ENCODE results near the gene TCF12. TPM values are rescaled to one million over a fixed set of nuclear protein-coding genes. Genes with fewer than 3 reads are reported as not detected.
A peak's percentile ranks its signal among the peaks of the same experiment; 100 is the strongest.

TCF12 gene
- total RNA-seq: 78.6 and 89.1 TPM in 2 replicates

- peak within 1 kb of the TSS; percentile 84 for H3K27ac Mint-ChIP-seq
- peak within 1 kb of the TSS; percentile 95 for H3K4me3 Mint-ChIP-seq
- intact Hi-C loops (cut with micrococcal nuclease): loop anchor here (1.0 to 5.0 kb wide), 6 partner anchors 31 to 388 kb away; no protein-coding TSS in a partner anchor
- DNase-seq: peak; percentile 97
- H3K27me3 Mint-ChIP-seq: no peaks in the 10 kb centered on the region
- peaks cover 23% of the 10 kb centered on the region for H3K36me3 Mint-ChIP-seq (ENCODE audit: low read depth)
- H3K4me1 Mint-ChIP-seq: peaks cover 26% of the 10 kb centered on the region
- peaks cover 4% of the 10 kb centered on the region for H3K9me3 Mint-ChIP-seq
Measured at GRCh38 chr15:56918046-56918938, at the start of gene TCF12. Gene TCF12, plus strand, starts transcription at chr15:56918644. Its CDS starts 1,270 bp downstream, at chr15:56919914.

DNA sequence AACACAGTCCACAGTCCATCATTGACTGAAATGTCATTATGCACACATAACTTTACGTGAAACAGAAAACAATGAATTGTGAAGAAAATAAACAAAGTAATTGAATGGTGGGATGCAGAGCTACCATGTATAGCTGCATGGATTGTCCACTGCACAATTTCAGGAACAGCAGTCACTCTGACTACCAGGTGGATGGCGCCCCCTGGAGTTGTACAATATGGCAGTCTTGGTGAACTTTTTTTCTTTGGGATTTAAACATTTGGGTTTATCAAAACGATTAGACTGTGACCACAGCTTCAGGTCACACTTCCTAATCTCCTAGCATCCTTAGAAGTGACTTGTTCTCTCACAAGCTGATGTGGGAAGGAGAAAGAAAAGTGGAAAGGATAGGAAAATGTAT is 48.9 kb upstream of the TCF12 start:
- Mint-ChIP-seq H3K9me3 (no peaks in the 10 kb centered on the region), H3K4me3 (no peak overlapping the region), H3K4me1 (no peaks in the 10 kb centered on the region), H3K27me3 (no peaks in the 10 kb centered on the region), H3K27ac (no peak overlapping the region), H3K36me3 (ENCODE audit: low read depth) (no peaks in the 10 kb centered on the region)
- intact Hi-C loops (cut with micrococcal nuclease): loop anchor here (1.0 kb wide), 2 partner anchors 374 to 378 kb away; no protein-coding TSS in a partner anchor
- DNase-seq: peak; percentile 82

DNA sequence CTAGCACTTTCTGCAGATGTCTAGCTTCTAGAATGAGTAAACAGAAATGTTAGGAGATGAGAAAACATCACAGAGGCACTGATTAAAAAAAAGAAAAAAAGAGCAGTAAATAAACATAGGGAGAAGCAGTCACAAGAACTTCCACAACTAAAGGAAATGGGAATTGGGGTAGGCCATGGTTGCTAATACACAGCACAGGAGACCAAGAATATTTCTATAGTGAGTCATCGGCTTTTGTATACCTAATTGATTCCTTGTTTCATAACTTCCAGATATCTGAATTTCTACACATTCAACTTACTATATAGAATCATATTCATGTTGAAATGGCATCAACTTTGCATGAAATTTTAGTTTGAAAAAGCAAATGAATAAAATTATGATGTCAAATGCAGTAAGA is 47.3 kb upstream of the TCF12 start:
- no peaks in the 10 kb centered on the region for H3K9me3 Mint-ChIP-seq
- DNase-seq: no peak
- intact Hi-C loops (cut with micrococcal nuclease): no loop called here

GRCh38 chr15:56871867-56872266 is 46.6 kb upstream of the TCF12 start:
- no peak overlapping the region for H3K27ac Mint-ChIP-seq
- no peaks in the 10 kb centered on the region for H3K4me1 Mint-ChIP-seq
- H3K27me3 Mint-ChIP-seq: no peaks in the 10 kb centered on the region

More for the DNA sequence above, 47.3 kb upstream of the TCF12 start:
- Mint-ChIP-seq H3K27me3 (no peaks in the 10 kb centered on the region), H3K36me3 (ENCODE audit: low read depth) (no peaks in the 10 kb centered on the region), H3K4me1 (no peaks in the 10 kb centered on the region), H3K4me3 (no peak overlapping the region), H3K27ac (no peak overlapping the region)

GRCh38 chr15:56877255-56877970 is 41.0 kb upstream of the TCF12 start:
- Mint-ChIP-seq H3K4me3 (no peak overlapping the region), H3K36me3 (ENCODE audit: low read depth) (no peaks in the 10 kb centered on the region), H3K4me1 (no peaks in the 10 kb centered on the region), H3K27me3 (peaks cover 6% of the 10 kb centered on the region), H3K27ac (no peak overlapping the region), H3K9me3 (no peaks in the 10 kb centered on the region)
- intact Hi-C loops (cut with micrococcal nuclease): no loop called here
- no peak for DNase-seq

More at GRCh38 chr15:56871867-56872266, 46.6 kb upstream of the TCF12 start:
- intact Hi-C loops (cut with micrococcal nuclease): no loop called here
- H3K36me3 Mint-ChIP-seq (ENCODE audit: low read depth): no peaks in the 10 kb centered on the region
- DNase-seq: no peak
- H3K9me3 Mint-ChIP-seq: no peaks in the 10 kb centered on the region
- H3K4me3 Mint-ChIP-seq: no peak overlapping the region

- Mint-ChIP-seq H3K27ac (no peak overlapping the region), H3K4me3 (no peak overlapping the region), H3K27me3 (peaks cover 12% of the 10 kb centered on the region), H3K4me1 (no peaks in the 10 kb centered on the region), H3K9me3 (no peaks in the 10 kb centered on the region), H3K36me3 (ENCODE audit: low read depth) (no peaks in the 10 kb centered on the region)
- DNase-seq: no peak
- intact Hi-C loops (cut with micrococcal nuclease): no loop called here
Measured at GRCh38 chr15:56879502-56879901, 38.9 kb upstream of the TCF12 start.

DNA sequence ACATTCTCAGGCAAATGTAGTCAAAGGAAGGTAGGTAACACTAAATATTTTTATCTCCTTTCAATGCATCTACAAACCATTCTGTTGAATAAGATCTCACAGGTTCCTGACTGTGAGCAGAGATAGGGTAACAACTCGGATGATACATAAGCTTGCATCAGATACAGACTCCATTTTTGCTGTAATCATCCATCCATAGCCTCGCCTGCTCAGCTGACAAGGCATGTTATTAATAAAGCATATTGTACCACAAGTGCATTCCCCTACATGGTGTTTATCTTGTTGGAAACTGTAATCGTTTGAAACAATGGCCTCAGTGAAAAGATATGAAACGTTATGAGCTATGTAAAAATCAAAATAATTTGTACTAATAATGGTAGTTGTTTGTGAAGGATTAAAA is 35.4 kb upstream of the TCF12 start:
- no peaks in the 10 kb centered on the region for H3K9me3 Mint-ChIP-seq
- H3K27ac Mint-ChIP-seq: no peak overlapping the region
- DNase-seq: no peak
- no peaks in the 10 kb centered on the region for H3K36me3 Mint-ChIP-seq (ENCODE audit: low read depth)
- H3K4me3 Mint-ChIP-seq: no peak overlapping the region
- peaks cover 13% of the 10 kb centered on the region for H3K4me1 Mint-ChIP-seq
- peaks cover 12% of the 10 kb centered on the region for H3K27me3 Mint-ChIP-seq
- intact Hi-C loops (cut with micrococcal nuclease): loop anchor here (10.0 kb wide), 1 partner anchor 638 kb away; the partner anchor contains the start of gene RFX7

DNA sequence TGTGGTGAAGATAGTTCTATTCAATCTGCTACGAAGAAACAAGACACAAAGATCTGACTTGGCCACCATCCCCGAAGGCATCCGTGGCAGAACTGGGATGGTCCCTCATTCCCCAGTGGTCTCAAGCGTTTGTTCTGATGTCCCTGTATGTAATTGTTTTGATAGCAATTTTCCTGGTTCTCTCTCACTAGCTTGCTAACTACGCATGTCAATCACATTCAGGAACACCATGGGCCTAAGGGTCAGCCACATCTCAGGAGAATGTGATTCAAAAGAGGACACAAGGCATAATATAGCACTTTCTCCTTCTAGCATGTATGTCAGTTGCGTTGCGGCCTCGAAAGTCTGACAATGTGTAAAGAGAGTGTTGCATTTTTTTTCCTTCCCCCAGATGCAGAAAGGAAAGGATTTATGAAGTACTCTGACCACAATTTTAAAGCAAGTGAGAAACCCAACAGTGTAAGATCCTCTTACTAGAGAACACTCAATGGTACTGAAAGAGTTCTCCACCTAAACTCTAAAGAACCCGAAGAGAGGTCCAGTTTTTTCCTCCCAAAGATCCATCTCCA is 32.0 kb upstream of the TCF12 start:
- intact Hi-C loops (cut with micrococcal nuclease): loop anchor here (10.0 kb wide), 1 partner anchor 642 kb away; the partner anchor contains the start of gene RFX7
- H3K27me3 Mint-ChIP-seq: peaks cover 10% of the 10 kb centered on the region
- peak overlapping the region; percentile 87 for H3K27ac Mint-ChIP-seq
- peak; percentile 61 for DNase-seq
- no peaks in the 10 kb centered on the region for H3K9me3 Mint-ChIP-seq
- peak overlapping the region; percentile 82 for H3K4me3 Mint-ChIP-seq
- H3K36me3 Mint-ChIP-seq (ENCODE audit: low read depth): no peaks in the 10 kb centered on the region
- H3K4me1 Mint-ChIP-seq: peaks cover 20% of the 10 kb centered on the region

GRCh38 chr15:56886932-56887781 is 31.3 kb upstream of the TCF12 start:
- H3K9me3 Mint-ChIP-seq: no peaks in the 10 kb centered on the region
- peaks cover 20% of the 10 kb centered on the region for H3K4me1 Mint-ChIP-seq
- H3K36me3 Mint-ChIP-seq (ENCODE audit: low read depth): no peaks in the 10 kb centered on the region
- peak overlapping the region; percentile 87 for H3K27ac Mint-ChIP-seq
- peak overlapping the region; percentile 82 for H3K4me3 Mint-ChIP-seq
- intact Hi-C loops (cut with micrococcal nuclease): loop anchor here (1.0 to 10.0 kb wide), 2 partner anchors 31 to 642 kb away; partner anchors contain the start of genes RFX7 and TCF12
- peak; percentile 94 for DNase-seq
- peaks cover 7% of the 10 kb centered on the region for H3K27me3 Mint-ChIP-seq

DNA sequence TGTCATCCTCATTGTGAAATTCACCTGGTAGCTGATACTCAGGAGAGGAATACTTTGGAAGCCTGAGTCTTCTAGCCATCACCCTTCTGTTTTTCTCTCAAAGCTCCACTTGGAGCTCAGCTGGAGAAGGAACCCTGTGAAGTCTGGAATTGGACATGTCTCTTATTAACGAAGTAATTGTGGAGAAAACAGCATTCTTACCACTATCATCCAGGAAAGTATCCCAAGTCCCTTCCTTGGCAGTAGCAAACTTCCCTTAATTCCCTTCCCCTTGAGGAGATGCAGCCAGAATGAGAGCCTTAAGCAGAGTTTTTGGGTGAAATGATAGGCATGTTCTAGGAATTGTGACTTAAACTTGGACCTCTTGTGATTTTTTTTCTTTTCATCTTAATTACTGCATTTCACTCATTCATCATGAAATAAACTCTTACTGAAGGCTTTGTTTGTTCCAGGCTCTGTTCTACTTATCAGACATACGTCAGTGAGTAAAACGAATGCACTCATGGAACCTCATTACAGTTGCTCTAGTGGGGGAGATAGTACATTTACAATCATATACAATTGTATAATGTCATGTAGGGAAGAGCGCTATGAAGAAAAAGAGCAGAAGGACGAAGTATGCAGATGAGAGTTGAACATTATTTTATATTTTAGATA is 30.5 kb upstream of the TCF12 start:
- H3K27me3 Mint-ChIP-seq: peaks cover 4% of the 10 kb centered on the region
- DNase-seq: no peak
- peak overlapping the region; percentile 87 for H3K27ac Mint-ChIP-seq
- no peaks in the 10 kb centered on the region for H3K9me3 Mint-ChIP-seq
- peak overlapping the region; percentile 82 for H3K4me3 Mint-ChIP-seq
- H3K36me3 Mint-ChIP-seq (ENCODE audit: low read depth): no peaks in the 10 kb centered on the region
- intact Hi-C loops (cut with micrococcal nuclease): loop anchor here (1.0 to 10.0 kb wide), 2 partner anchors 30 to 643 kb away; partner anchors contain the start of genes RFX7 and TCF12
- peaks cover 20% of the 10 kb centered on the region for H3K4me1 Mint-ChIP-seq

- no peak for DNase-seq
- Mint-ChIP-seq H3K36me3 (ENCODE audit: low read depth) (no peaks in the 10 kb centered on the region), H3K27ac (no peak overlapping the region), H3K9me3 (no peaks in the 10 kb centered on the region), H3K4me1 (peaks cover 20% of the 10 kb centered on the region), H3K27me3 (no peaks in the 10 kb centered on the region), H3K4me3 (no peak overlapping the region)
- intact Hi-C loops (cut with micrococcal nuclease): no loop called here
Measured at GRCh38 chr15:56890038-56890437, 28.4 kb upstream of the TCF12 start.

- Mint-ChIP-seq H3K4me3 (no peak overlapping the region), H3K4me1 (peaks cover 13% of the 10 kb centered on the region), H3K27ac (no peak overlapping the region), H3K27me3 (peaks cover 2% of the 10 kb centered on the region), H3K36me3 (ENCODE audit: low read depth) (no peaks in the 10 kb centered on the region), H3K9me3 (no peaks in the 10 kb centered on the region)
- DNase-seq: no peak
- intact Hi-C loops (cut with micrococcal nuclease): no loop called here
Measured at GRCh38 chr15:56891852-56892440, 26.5 kb upstream of the TCF12 start.

Data from activated CD4-positive, alpha-beta T cell treated with anti-CD3 and anti-CD28 coated beads, Interleukin-2, amount 10 ng/mL, durations not matched to agents 24 days and 14 days (primary cell).